PFSK-1 (cell line): ENCODE measurements around the gene TP53I11.

Source experiments
- FOXP2 ChIP-seq: optimal IDR thresholded peaks from 2 replicates; pipeline ENCODE3; 2011; ENCODE audit warnings: borderline replicate concordance, control low read depth, inconsistent platforms; ENCODE audit not compliant: insufficient read depth; ENCODE audit errors: extremely low read length, extremely low read depth
- POLR2AphosphoS5 ChIP-seq: IDR thresholded peaks from 2 replicates; pipeline ENCODE4 v1.6.1; 2012; ENCODE audit warnings: low read depth, mild to moderate bottlenecking, control low read depth, low read length, moderate library complexity
- SIN3A ChIP-seq: IDR thresholded peaks from 2 replicates; pipeline ENCODE4 v1.6.1; 2012; ENCODE audit warnings: mild to moderate bottlenecking, low read length, moderate library complexity, borderline replicate concordance; ENCODE audit not compliant: insufficient read depth
- TAF1 ChIP-seq: IDR thresholded peaks from 2 replicates; pipeline ENCODE4 v1.6.1; 2012; ENCODE audit warnings: low read length, control low read depth, borderline replicate concordance; ENCODE audit not compliant: insufficient read depth
- TF ChIP-seq, protein P1 (sequence below), 2 experiments: IDR thresholded peaks; 2 replicates each; pipeline versions ENCODE4 v1.6.1 to v1.8.0; 2011 to 2012; ENCODE audit warnings: low read depth in 2 of 2, low read length in 2 of 2, control low read depth in 1 of 2, inconsistent platforms in 1 of 2, mild to moderate bottlenecking in 1 of 2, moderate library complexity in 1 of 2; ENCODE audit not compliant: insufficient read depth in 1 of 2

Gene TP53I11

DNA sequence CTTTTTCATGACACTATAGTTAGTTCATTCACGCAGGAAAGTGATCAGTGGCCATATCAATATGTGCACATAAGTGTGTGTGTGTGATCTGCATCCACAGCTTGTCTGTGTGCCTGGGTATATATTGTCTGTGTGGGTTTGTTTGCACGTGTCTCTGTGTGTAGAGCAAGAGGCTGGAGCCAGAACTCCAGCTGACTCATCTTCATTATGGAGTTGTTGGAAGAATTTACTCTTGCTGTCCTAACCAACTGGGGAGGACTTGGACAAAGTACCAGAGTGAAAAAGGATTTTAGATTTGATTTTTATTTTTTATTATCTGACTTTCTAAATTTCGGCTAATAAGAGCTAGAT, 63.9 kb downstream of the TP53I11 start:
- TF ChIP-seq TAF1: no peak
- TF ChIP-seq, protein P1, sequence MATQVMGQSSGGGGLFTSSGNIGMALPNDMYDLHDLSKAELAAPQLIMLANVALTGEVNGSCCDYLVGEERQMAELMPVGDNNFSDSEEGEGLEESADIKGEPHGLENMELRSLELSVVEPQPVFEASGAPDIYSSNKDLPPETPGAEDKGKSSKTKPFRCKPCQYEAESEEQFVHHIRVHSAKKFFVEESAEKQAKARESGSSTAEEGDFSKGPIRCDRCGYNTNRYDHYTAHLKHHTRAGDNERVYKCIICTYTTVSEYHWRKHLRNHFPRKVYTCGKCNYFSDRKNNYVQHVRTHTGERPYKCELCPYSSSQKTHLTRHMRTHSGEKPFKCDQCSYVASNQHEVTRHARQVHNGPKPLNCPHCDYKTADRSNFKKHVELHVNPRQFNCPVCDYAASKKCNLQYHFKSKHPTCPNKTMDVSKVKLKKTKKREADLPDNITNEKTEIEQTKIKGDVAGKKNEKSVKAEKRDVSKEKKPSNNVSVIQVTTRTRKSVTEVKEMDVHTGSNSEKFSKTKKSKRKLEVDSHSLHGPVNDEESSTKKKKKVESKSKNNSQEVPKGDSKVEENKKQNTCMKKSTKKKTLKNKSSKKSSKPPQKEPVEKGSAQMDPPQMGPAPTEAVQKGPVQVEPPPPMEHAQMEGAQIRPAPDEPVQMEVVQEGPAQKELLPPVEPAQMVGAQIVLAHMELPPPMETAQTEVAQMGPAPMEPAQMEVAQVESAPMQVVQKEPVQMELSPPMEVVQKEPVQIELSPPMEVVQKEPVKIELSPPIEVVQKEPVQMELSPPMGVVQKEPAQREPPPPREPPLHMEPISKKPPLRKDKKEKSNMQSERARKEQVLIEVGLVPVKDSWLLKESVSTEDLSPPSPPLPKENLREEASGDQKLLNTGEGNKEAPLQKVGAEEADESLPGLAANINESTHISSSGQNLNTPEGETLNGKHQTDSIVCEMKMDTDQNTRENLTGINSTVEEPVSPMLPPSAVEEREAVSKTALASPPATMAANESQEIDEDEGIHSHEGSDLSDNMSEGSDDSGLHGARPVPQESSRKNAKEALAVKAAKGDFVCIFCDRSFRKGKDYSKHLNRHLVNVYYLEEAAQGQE (IDR thresholded peaks at IDR 0.05; ENCODE audit: insufficient read depth in 1 of 2, low read depth in 2 of 2, low read length in 2 of 2): no peak
- no peak for TF ChIP-seq FOXP2
- TF ChIP-seq SIN3A: no peak
- no peak for TF ChIP-seq POLR2AphosphoS5

DNA sequence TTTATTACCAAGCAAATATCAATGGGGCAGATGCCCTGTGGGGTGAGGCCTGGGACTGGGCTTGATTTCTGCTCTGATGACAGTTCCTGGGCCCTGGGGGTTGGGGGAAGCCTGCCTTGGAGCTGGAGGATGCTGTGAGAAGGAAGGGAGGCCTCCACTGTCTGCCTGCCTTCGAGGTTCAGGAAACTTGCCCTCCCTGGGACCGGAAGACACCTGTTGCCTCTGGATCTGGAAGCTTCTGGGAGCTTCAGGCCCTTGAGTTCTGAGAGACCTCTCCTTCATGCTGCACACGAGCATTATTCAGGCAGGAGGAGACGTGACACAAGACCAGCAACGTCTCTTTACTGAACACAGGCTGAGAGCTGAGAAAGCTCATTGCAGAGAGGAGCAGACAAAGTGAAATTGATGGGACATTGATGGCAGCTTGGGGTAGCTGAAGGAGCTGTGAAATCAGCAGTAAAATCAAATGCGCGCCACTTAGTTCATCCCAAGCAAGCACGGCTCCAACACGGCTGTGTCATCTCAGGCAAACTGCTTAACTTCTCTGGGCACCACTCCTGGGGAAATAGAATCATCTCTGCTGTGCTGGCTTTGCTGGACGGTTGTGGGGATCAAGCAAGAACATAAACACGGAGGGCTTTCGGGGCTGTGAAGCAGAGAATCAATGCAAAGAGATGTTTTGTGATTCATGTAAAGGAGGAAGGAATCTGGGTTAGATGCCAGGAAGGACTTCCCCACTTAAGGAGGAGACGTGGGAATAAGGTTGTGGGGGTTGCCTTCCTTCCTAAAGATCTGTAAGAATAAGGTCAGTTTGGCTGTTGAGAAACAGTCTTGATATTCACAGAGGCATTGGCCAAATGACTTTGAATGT, 64.5 kb downstream of the TP53I11 start:
- TF ChIP-seq TAF1 (no peak), POLR2AphosphoS5 (no peak), SIN3A (no peak), FOXP2 (no peak)
- TF ChIP-seq, protein P1 (IDR thresholded peaks at IDR 0.05; ENCODE audit: insufficient read depth in 1 of 2, low read depth in 2 of 2, low read length in 2 of 2): no peak

DNA sequence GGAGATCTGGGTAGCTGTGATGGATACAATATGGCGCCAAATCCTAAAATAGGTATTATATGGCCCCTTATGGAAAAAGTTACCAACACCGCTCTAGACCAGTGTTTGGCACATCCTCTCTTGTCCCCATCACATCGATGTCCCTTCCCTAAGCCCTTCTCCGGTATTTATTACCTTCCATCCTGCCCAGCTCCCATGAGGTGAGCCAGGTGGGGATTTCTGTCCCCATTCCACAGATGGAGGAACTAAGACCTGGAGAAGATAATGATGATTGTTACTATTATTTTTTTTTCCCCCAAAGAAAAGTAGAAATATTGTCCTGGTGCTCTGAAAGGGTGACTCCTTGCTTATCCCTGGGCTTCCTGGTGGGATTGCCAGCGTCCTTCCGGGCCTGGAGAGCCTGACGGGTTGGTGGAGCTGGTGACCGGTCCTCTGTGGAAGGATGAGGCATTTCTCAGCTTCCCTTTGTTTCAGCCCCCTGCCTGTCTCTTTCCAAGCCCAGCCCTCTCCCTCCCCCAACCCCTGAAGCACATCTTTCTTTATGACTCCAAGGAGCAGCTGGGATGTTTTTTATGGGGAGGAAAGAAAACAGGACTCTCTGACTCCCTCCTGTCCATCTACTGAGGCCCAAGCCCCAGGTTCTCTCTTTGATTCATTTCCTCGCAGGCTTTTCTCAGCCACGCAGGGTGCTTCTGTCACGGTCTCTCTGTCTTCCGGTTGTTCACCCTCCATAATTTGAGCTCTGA, 65.4 kb downstream of the TP53I11 start:
- no peak for TF ChIP-seq FOXP2
- no peak for TF ChIP-seq POLR2AphosphoS5
- TF ChIP-seq TAF1: no peak
- TF ChIP-seq, protein P1 (IDR thresholded peaks at IDR 0.05; ENCODE audit: insufficient read depth in 1 of 2, low read depth in 2 of 2, low read length in 2 of 2): no peak
- no peak for TF ChIP-seq SIN3A

DNA sequence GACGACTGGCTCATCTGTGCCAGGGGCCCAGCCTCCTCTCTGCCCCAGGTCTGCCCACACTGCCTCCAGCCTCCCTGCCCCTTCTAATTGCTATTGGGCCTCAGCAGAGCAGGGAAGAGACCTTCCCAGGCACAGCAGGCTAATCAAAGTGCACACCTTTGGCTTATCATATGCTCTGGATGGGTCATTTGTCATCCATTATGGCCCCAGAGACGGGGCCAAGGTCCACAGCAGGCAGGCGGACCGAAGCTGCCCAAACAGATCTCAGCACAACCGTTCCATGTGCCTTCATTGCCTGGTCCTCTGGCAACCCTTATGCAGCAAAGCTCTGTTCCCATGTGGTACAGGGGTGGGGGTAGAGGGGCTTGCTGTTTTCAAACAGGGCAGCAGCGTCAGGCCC, 66.6 kb downstream of the TP53I11 start:
- TF ChIP-seq SIN3A: no peak
- TF ChIP-seq TAF1: no peak
- TF ChIP-seq POLR2AphosphoS5: no peak
- no peak for TF ChIP-seq FOXP2
- TF ChIP-seq, protein P1 (IDR thresholded peaks at IDR 0.05; ENCODE audit: insufficient read depth in 1 of 2, low read depth in 2 of 2, low read length in 2 of 2): no peak
